ENCODE measurements around the gene IFNA5. TPM values are rescaled to one million over a fixed set of nuclear protein-coding genes. Genes with fewer than 3 reads are reported as not detected.

The IFNA5 gene
- total RNA-seq, 1 experiment from 2014 or later = not detected

- DNase-seq (ENCODE audit: low read depth) = peak; percentile 25
Measured at GRCh38 chr9:21294364-21294774, 10.7 kb downstream of the IFNA5 start.

- no peak for DNase-seq (ENCODE audit: low read depth)
Measured at GRCh38 chr9:21289848-21290247, 15.3 kb downstream of the IFNA5 start.

DNA sequence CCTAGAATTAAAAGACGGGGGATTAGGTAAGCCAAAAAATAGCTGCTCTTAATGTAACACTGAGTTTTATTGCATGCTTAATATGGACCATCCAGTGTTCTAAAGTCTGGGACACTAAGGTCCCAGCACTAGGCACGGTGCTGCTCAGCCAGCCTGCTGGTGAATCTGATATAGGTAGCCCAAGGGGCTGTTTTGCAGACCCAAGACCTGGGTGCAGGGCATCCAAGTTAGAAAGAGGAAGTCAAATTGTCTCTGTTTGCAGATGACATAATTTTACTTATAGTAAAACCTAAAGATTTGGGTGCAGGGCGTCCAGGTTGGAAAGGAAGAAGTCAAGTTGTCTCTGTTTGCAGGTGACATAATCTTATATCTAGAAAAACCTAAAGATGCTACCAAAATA lies 17.8 kb downstream of the IFNA5 start:
- DNase-seq (ENCODE audit: low read depth) = no peak

GRCh38 chr9:21286659-21287058 lies 18.5 kb downstream of the IFNA5 start:
- no peak for DNase-seq (ENCODE audit: low read depth)

DNA sequence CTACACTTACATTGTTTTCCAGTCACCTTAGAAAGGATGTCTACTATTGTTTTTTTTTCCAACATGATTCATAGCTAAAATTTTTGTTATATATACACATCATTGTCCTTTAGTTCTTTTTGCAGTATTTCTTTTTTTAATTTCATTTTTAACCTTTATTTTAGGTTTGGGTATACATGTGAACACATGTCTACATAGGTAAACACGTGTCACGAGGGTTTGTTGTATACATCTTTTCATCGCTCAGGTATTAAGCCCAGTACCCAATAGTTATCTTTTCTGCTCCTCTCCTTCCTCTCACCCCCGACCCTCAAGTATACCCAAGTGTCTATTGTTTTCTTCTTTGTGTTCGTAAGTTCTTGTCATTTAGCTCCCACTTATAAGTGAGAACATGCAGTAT lies 19.0 kb downstream of the IFNA5 start:
- DNase-seq (ENCODE audit: low read depth) = no peak

GRCh38 chr9:21281275-21281674 lies 23.8 kb downstream of the IFNA5 start:
- DNase-seq (ENCODE audit: low read depth) = no peak

- no peak for DNase-seq (ENCODE audit: low read depth)
Measured at GRCh38 chr9:21268347-21268657, 36.8 kb downstream of the IFNA5 start.

GRCh38 chr9:21267485-21268346 lies 37.4 kb downstream of the IFNA5 start:
- no peak for DNase-seq (ENCODE audit: low read depth)

- no peak for DNase-seq (ENCODE audit: low read depth)
Measured at GRCh38 chr9:21266733-21267484, 38.2 kb downstream of the IFNA5 start.

GRCh38 chr9:21265421-21266189 lies 39.5 kb downstream of the IFNA5 start:
- DNase-seq (ENCODE audit: low read depth) = no peak

DNA sequence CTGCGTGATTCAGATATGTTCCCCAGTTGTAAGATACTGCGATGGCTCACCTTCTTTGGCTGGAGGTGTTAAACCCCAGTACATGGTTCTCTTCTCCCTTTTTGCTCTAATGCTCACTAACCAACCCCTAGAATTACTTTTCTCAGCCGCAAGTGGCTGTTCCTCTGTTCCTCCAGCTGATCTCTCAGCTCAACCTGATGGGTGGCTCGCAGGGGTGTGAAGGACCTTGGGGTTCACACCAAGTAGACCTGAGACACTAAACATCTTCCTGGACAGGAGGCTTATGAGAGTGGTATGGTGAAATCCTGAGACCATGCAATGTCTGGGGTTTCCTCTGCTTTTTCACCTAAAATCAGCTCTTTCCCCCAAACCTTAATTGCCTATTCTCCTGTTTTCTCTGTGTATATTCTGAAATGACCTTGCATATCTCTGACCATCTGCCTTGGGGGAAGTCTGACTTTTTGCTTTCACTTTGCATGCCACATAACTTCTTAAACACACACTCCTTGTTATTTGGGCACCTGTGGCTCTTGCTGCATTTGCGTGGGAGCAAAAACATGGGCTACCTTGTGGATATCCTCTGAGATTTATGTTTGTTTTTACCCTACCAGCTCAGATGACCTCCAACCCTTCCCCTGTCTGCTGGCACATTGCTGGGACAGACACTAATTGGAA lies 49.4 kb downstream of the IFNA5 start:
- DNase-seq (ENCODE audit: low read depth) = no peak

Other genes with a start within 250 kb of the IFNA5 start
- gene IFNB1, start 227.4 kb downstream of the IFNA5 start, total RNA-seq (2014; rRNA removed) = not detected in 2 replicates
- not detected in 2 replicates for gene IFNW1, start 163.5 kb downstream of the IFNA5 start, total RNA-seq (2014; rRNA removed)
- gene IFNA21, start 138.7 kb downstream of the IFNA5 start, total RNA-seq (2014; rRNA removed) = not detected in 2 replicates
- not detected in 2 replicates for gene IFNA4, start 117.7 kb downstream of the IFNA5 start, total RNA-seq (2014; rRNA removed)
- gene IFNA7, start 103.1 kb downstream of the IFNA5 start, total RNA-seq (2014; rRNA removed) = not detected in 2 replicates
- gene IFNA10, start 98.2 kb downstream of the IFNA5 start, total RNA-seq (2014; rRNA removed) = not detected in 2 replicates
- gene IFNA16, start 88.0 kb downstream of the IFNA5 start, total RNA-seq (2014; rRNA removed) = not detected in 2 replicates
- not detected in 2 replicates for gene IFNA17, start 77.1 kb downstream of the IFNA5 start, total RNA-seq (2014; rRNA removed)
- not detected in 2 replicates for gene IFNA14, start 65.3 kb downstream of the IFNA5 start, total RNA-seq (2014; rRNA removed)
- gene KLHL9, start 30.1 kb upstream of the IFNA5 start, total RNA-seq (2014; rRNA removed) = 35.5 and 39.4 TPM in 2 replicates
- gene IFNA6, start 45.6 kb upstream of the IFNA5 start, total RNA-seq (2014; rRNA removed) = not detected in 2 replicates
- not detected in 2 replicates for gene IFNA13, start 62.7 kb upstream of the IFNA5 start, total RNA-seq (2014; rRNA removed)
- not detected in 2 replicates for gene IFNA2, start 80.1 kb upstream of the IFNA5 start, total RNA-seq (2014; rRNA removed)
- gene IFNA8, start 103.8 kb upstream of the IFNA5 start, total RNA-seq (2014; rRNA removed) = not detected in 2 replicates
- gene IFNA1, start 135.1 kb upstream of the IFNA5 start, total RNA-seq (2014; rRNA removed) = not detected in 2 replicates
- gene IFNE, start 177.0 kb upstream of the IFNA5 start, total RNA-seq (2014; rRNA removed) = 0.75 and 1.7 TPM in 2 replicates